OCI-LY1 (cell line): ENCODE data around the gene SCN1A.

Experiments
- CTCF ChIP-seq: fragments of 200-600 bp; sonication (generic), shearing (Covaris generic); IDR thresholded peaks from 2 replicates; pipeline ENCODE4 v1.5.1; 2017; ENCODE audit warnings: mild to moderate bottlenecking, antibody characterized with exemption, low read length, moderate library complexity, mixed read lengths
- EZH2 ChIP-seq: fragments of 200-600 bp; sonication (generic), shearing (Covaris generic); IDR thresholded peaks from 2 replicates; pipeline ENCODE4 v1.8.0; 2017; ENCODE audit warnings: borderline replicate concordance, mixed run types, mild to moderate bottlenecking, antibody characterized with exemption, low read length, moderate library complexity, mixed read lengths

GRCh38 chr2:165952741-165953211, 175.0 kb downstream of the SCN1A start:
- no peak for TF ChIP-seq CTCF
- TF ChIP-seq EZH2, result no peak
